Astrocyte of the spinal cord (primary cell): ENCODE results near the gene MGAT5B.

Experiments used
- DNase-seq: peaks from one replicate; pipeline ENCODE4 v3.0.0; 2011; ENCODE audit warnings: low read depth, low spot score
- H3K4me3 ChIP-seq: 2 replicates; pipeline ENCODE4 v1.5.1; 2011; ENCODE audit warnings: low read depth, mild to moderate bottlenecking, low read length, moderate library complexity
- CTCF ChIP-seq: IDR thresholded peaks from 2 replicates; pipeline ENCODE4 v1.5.1; 2012; ENCODE audit warnings: low read depth, mild to moderate bottlenecking, low read length, inconsistent platforms
- in situ Hi-C: cut with HindIII; loops from 2 replicates; pipeline ENCODE4 v1.10.0; 2017; ENCODE audit warnings: low sequenced_read_pairs

The MGAT5B gene

GRCh38 chr17:76940738-76941350 is 72.6 kb downstream of the MGAT5B start:
- no peak overlapping the region for H3K4me3 ChIP-seq
- no peak for DNase-seq
- TF ChIP-seq CTCF = peak; percentile 28
- in situ Hi-C loops = no loop called here

GRCh38 chr17:76943202-76943601 is 75.0 kb downstream of the MGAT5B start:
- DNase-seq = no peak
- no peak for TF ChIP-seq CTCF
- in situ Hi-C loops = no loop called here
- H3K4me3 ChIP-seq = no peak overlapping the region

- no peak for DNase-seq
- no peak overlapping the region for H3K4me3 ChIP-seq
- no peak for TF ChIP-seq CTCF
- in situ Hi-C loops = no loop called here
These were observed 75.6 kb downstream of the MGAT5B start for GRCh38 chr17:76943781-76944213.

GRCh38 chr17:76944477-76944876 is 76.3 kb downstream of the MGAT5B start:
- TF ChIP-seq CTCF = no peak
- no peak overlapping the region for H3K4me3 ChIP-seq
- DNase-seq = no peak
- in situ Hi-C loops = no loop called here

GRCh38 chr17:76946111-76946771 is 78.0 kb downstream of the MGAT5B start:
- no peak overlapping the region for H3K4me3 ChIP-seq
- in situ Hi-C loops = no loop called here
- TF ChIP-seq CTCF = no peak
- no peak for DNase-seq

- DNase-seq = no peak
- TF ChIP-seq CTCF = no peak
- in situ Hi-C loops = no loop called here
- no peak overlapping the region for H3K4me3 ChIP-seq
These were observed 78.5 kb downstream of the MGAT5B start for GRCh38 chr17:76946772-76947135.

- in situ Hi-C loops = no loop called here
- no peak overlapping the region for H3K4me3 ChIP-seq
- DNase-seq = no peak
- TF ChIP-seq CTCF = no peak
These were observed 79.1 kb downstream of the MGAT5B start for GRCh38 chr17:76947309-76947708.
